HG03432 (cell line): ENCODE measurements around the gene CYP4F22.
"Not testable (repeated sequence)": the region's sequence is repeated elsewhere in the genome, so short reads cannot be mapped to it uniquely, and the experiment has no call there.

Experiments used
- ATAC-seq: cut with Tn5 transposase; IDR thresholded peaks from one replicate; pipeline ENCODE4 v1.9.1; 2021; ENCODE audit warnings: mild to moderate bottlenecking, moderate library complexity; ENCODE audit not compliant: unreplicated experiment

CYP4F22 gene

DNA sequence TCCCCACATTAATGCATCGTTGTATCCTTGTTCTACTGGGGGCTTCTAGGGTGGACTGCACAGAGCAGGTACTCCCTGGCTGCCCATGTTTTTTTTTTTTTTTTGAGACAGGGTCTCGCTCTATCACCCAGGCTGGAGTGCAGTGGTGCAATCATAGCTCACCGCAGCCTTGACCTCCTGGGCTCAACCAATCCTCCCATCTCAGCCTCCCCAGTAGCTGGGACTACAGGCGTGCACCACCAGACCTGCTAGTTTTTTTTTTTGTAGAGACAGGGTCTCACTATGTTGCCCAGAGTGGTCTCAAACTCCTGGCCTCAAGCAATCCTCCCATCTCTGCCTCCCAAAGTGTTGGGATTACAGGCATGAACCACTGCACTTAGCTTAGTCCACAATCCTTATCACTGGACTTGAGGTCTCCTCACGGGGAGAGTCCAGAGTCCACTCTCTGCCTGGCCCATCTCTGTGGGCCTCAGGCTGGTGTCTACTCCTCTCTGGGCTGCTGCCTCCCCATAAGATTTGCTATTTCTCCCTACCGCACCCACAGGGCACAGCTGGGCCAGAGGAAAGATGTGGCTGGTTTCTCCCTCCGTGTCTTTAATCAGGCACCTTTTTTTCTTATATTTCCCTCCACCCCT lies 56.3 kb downstream of the CYP4F22 start:
- no peak for ATAC-seq

DNA sequence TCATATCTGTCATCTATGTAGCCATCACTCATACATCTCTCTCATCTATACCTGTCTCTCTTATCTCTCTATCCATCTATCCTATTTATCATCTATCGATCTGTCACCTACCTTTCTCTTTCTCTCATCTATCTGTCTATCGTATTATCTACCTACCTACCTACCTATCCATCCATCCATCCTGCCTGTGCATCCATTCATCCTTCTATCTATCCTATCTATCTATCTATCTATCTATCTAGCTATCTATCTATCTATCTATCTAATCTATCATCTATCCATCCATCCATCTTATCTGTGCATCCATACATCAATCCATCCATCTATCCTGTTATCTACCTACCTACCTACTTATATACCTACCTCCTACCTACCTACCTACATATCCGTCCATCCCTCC lies 62.1 kb downstream of the CYP4F22 start:
- no peak for ATAC-seq

- no peak for ATAC-seq
Measured at GRCh38 chr19:15575406-15575805, 67.1 kb downstream of the CYP4F22 start.

DNA sequence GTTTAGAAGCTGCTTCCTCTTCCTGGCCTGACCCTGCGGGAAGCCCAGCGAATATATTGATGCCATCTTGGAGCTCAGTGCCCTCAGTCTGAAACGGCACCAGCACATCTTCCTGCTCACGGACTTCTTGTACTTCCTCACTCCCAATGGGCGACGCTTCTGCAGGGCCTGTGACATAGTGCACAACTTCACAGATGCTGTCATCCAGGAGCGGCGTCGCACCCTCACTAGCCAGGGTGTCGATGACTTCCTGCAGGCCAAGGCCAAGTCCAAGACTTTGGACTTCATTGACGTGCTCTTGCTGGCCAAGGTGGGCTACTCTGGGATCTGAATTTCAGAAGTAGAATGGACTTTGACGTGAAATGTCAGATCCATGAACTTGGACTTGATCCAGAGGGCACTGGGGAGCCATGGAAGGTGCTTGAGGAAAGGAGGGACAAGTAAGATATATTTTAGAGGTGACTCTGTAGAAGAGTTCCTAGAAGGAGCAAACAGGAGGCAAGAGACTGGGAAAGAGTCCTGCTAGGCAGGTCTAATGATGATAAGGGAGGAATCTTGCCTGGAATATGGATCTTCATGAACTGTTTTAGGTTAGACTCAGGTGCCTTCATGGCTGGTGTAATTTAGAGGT lies 68.3 kb downstream of the CYP4F22 start:
- ATAC-seq = no peak

DNA sequence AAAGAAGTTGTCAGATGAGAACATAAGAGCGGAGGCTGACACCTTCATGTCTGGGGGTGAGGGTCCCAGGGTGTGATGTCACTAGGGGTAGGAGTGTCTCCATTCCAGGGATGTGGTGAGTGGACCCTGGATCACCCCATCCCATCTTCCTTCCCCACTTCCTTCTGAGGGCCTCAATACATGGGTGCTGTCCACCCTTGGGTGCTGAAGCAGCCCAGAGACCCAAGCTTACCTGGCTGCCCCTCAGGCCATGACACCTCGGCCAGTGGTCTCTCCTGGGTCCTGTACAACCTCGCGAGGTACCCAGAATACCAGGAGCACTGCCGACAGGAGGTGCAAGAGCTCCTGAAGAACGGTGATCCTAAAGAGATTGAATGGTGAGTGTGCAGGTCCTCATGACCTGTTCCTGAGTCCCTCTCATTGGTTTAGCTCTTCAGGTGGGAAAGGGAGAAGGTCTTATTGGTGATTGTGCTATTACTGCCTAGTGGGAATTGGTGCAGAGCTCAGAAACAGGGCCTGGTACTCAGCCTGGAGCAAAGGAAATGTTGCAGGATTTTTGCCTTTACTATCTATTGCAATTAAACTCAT lies 69.0 kb downstream of the CYP4F22 start:
- no peak for ATAC-seq

- ATAC-seq = no peak
Measured at GRCh38 chr19:15583346-15583745, 75.0 kb downstream of the CYP4F22 start.

- ATAC-seq = no peak
Measured at GRCh38 chr19:15584095-15584494, 75.8 kb downstream of the CYP4F22 start.

- ATAC-seq = no peak
Measured at GRCh38 chr19:15584541-15585115, 76.3 kb downstream of the CYP4F22 start.

DNA sequence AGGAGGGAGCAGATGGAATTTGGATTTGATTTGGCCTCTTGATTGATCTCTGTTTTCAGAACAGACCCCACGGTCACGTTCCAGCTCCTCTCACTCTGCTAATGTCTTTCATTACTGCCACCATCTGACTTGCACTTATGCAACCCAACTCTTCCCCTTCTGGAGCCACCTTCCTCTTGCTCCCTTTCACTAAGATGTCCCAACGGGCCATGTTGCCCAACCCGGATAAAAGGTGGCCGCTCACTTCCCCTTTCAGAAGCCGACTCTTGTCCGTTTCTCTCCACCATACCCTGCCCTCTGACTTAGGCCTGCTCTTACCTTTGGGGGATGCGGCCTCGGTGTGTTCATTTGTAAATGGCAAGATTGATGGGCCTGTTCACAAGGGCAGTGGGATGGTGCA lies 79.3 kb downstream of the CYP4F22 start:
- no peak for ATAC-seq

GRCh38 chr19:15588265-15588664 lies 79.9 kb downstream of the CYP4F22 start:
- no peak for ATAC-seq

- no peak for ATAC-seq
Measured at GRCh38 chr19:15589760-15590451, 81.6 kb downstream of the CYP4F22 start.

DNA sequence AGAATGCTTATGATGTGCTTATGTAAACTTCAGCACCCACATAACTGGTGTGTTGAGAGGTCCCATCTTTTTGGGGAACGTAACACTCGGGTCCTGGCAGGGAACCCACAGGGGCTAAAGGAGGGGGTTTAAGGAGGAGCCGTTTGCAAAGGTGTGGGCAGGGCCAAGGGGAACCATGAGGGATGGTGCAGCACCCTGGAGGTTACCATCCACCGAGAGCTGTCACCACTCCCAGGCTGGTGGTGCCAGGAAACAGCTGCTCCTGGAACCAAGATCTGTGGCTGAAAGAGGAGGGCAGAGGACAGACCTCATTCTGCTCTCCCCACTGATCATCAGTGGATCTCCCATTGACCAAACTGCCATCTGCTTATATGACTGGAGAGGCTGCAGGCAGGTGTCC lies 83.5 kb downstream of the CYP4F22 start:
- ATAC-seq = no peak

- not testable (repeated sequence) for ATAC-seq
Measured at GRCh38 chr19:15592506-15592905, 84.2 kb downstream of the CYP4F22 start.

DNA sequence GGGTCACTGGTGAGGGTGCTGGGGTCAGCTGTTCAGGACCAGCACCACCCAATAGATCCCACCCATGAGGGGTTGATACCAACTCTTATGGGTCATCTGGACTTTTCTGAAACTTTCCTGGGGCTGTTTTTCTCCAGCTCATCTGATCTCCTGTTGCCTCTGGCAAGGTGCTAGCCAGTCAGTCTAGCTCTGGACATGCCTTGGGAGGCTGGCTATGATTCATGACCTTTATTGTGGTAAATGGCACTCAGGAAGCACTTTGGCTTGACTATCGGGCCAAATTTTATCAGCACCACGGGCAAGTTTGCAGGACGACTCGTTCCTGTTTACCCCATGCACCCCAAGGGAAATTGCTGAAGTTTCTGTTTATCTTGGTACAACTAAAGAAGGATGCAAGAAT lies 85.4 kb downstream of the CYP4F22 start:
- ATAC-seq = not testable (repeated sequence)

- no peak for ATAC-seq
Measured at GRCh38 chr19:15595069-15595468, 86.7 kb downstream of the CYP4F22 start.
